T-helper 1 cell treated with Interleukin-12 subunit alpha and Interleukin-12 subunit beta and Interleukin-4 antibody, amounts not matched to agents 30 μg/mL and 1 μg/mL, for 36 hours (primary cell): ENCODE data around the gene TFRC.
"Not testable (repeated sequence)": the region's sequence is repeated elsewhere in the genome, so short reads cannot be mapped to it uniquely, and the experiment has no call there.

Source experiments
- H3K27ac Mint-ChIP-seq: one replicate; pipeline ENCODE4 v1.8.0; 2021; ENCODE audit warnings: mild to moderate bottlenecking, mixed read lengths
- H3K27me3 Mint-ChIP-seq: one replicate; pipeline ENCODE4 v1.8.0; 2021; ENCODE audit warnings: low read depth, mixed read lengths
- H3K36me3 Mint-ChIP-seq: one replicate; pipeline ENCODE4 v1.8.0; 2021; ENCODE audit warnings: low read depth, mixed read lengths
- H3K4me1 Mint-ChIP-seq: one replicate; pipeline ENCODE4 v1.8.0; 2021; ENCODE audit warnings: low read depth, mixed read lengths
- H3K4me3 Mint-ChIP-seq: one replicate; pipeline ENCODE4 v1.8.0; 2021; ENCODE audit warnings: mild to moderate bottlenecking, moderate library complexity, mixed read lengths
- H3K9me3 Mint-ChIP-seq: one replicate; pipeline ENCODE4 v1.8.0; 2021; ENCODE audit warnings: mixed read lengths

The TFRC gene

DNA sequence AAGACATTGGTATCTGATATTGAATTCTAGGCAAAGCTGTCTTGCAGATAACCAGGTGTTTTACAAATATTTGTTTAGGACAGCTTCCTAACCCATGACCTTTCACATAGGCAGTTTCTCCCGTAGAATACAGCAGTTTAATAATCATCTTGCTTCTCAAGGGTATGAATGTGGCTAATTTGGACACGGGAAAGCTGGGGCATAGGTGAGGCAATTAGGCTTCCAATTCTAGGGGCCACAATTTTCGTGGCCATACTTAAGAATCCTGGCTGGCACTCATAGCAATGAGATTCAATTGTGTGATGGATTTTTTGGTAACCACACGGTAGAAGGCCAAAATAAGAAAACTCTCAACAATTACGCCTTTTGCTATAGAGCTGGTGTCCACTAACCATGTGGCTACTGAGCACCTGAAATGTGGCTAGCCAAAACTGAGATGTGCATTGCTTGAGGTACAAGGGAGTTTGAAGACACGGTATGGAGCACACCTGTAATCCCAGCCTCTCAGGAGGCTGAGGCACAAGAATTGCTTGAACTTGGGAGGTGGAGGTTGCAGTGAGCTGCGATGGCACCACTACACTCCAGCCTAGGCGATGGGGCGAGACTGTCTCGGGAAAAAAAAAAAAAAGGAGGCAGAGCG, 34.4 kb downstream of the TFRC start:
- Mint-ChIP-seq H3K9me3 (peaks cover 7% of the 10 kb centered on the region), H3K27me3 (no peaks in the 10 kb centered on the region), H3K4me3 (no peak overlapping the region), H3K4me1 (peaks cover 5% of the 10 kb centered on the region), H3K36me3 (peaks cover 47% of the 10 kb centered on the region), H3K27ac (no peak overlapping the region)

DNA sequence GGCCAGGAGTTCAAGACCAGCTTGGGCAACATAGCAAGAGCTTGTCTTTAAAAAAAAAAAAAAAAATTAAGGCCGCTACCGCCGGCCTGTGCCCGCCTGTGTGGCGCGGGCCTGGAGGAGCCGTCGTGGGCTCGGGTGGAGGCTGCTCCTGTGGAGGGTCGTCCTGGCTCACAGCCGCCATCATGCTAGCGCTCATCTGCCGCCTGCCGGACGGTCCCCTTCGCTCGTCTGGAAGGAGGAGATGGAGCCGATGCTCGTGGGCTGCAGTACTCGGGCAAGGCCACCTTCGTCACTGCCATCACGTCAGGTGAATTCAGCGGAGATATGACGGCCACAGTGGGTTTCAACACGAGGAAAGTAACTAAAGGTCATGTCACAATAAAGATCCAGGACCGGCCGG, 37.4 kb downstream of the TFRC start:
- Mint-ChIP-seq H3K27ac (no peak overlapping the region), H3K27me3 (no peaks in the 10 kb centered on the region), H3K4me1 (no peaks in the 10 kb centered on the region), H3K4me3 (no peak overlapping the region), H3K36me3 (peaks cover 34% of the 10 kb centered on the region), H3K9me3 (peaks cover 23% of the 10 kb centered on the region)

DNA sequence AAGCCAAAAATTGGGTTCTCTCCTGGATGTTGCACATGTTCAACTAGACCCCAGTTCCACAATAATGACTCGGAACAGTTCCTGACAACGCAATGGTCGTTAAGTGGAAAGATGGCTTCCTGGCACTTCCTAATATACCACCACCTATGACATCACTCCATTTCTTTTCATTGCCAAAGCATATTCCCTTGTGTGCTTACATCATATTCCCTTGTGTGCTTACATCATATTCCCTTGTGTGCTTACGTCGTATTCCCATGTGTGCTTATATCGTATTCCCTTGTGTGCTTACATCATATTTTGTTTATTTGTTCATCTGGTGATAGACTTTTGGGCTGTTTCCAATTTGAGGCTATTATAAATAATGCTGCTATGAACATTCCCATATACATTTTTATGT, 39.2 kb downstream of the TFRC start:
- H3K27ac Mint-ChIP-seq: no peak overlapping the region
- peaks cover 25% of the 10 kb centered on the region for H3K36me3 Mint-ChIP-seq
- H3K4me1 Mint-ChIP-seq: peaks cover 2% of the 10 kb centered on the region
- no peak overlapping the region for H3K4me3 Mint-ChIP-seq
- H3K27me3 Mint-ChIP-seq: no peaks in the 10 kb centered on the region
- H3K9me3 Mint-ChIP-seq: peaks cover 23% of the 10 kb centered on the region

DNA sequence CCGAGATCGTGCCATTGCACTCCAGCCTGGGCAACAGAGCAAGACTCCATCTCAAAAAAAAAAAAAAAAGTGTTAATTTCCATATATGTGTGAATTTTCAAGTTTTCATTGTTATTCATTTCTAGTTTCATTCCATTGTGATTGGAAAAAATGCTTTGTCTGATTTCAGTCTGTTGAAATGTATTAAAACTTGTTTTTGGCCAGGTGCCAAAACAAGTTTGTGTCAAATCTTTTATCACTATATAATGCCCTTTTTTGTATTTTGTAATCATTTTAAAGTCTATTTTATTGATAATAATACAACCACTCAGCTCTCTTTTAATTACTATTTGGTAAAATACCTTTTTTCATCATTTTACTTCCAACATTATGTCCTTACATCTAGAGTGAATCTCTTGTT, 42.5 kb downstream of the TFRC start:
- H3K36me3 Mint-ChIP-seq: peaks cover 12% of the 10 kb centered on the region
- peaks cover 36% of the 10 kb centered on the region for H3K9me3 Mint-ChIP-seq
- H3K27ac Mint-ChIP-seq: no peak overlapping the region
- H3K4me1 Mint-ChIP-seq: peaks cover 2% of the 10 kb centered on the region
- H3K27me3 Mint-ChIP-seq: no peaks in the 10 kb centered on the region
- no peak overlapping the region for H3K4me3 Mint-ChIP-seq

DNA sequence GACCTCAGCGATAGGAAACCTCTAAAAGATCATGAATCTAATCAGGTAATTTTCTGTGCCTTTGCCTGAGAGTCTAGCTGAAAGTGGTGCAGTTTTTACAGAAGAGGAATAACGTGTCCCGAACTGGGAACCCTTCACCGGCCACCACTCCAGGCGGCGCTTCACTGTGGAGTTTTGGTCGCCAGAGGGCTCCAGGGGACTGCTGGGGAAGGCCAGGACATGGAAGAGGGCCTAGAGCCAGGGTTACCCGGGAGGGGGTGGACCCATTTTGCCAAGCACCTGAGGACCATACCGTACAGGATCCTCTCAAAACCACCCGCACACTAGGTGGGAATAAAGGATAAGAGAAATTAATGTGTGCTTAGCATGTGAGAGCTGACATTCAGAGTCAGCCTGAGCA, 55.8 kb downstream of the TFRC start:
- H3K27ac Mint-ChIP-seq, H3K36me3 Mint-ChIP-seq, H3K4me1 Mint-ChIP-seq, H3K4me3 Mint-ChIP-seq, H3K9me3 Mint-ChIP-seq: not testable (repeated sequence)
- peaks cover 24% of the 10 kb centered on the region for H3K27me3 Mint-ChIP-seq

DNA sequence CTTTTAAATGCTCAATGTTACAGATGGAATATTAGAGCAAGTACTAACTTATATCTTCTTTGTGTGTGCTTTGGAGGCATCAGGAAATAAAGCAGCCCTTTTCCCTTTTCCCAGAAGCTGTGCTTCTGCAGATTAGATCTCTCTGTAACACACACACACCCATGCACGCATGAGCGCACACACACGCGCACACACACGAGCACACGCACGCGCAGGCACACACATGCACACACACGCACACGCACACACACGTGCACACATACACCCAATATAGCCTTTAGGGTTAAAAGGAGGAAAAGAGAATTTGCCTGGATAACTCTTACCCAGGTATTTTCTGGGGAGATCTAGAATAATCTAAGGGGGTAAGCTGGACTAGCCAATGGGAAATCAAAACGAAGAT, 56.9 kb downstream of the TFRC start:
- H3K27ac Mint-ChIP-seq: no peak overlapping the region

DNA sequence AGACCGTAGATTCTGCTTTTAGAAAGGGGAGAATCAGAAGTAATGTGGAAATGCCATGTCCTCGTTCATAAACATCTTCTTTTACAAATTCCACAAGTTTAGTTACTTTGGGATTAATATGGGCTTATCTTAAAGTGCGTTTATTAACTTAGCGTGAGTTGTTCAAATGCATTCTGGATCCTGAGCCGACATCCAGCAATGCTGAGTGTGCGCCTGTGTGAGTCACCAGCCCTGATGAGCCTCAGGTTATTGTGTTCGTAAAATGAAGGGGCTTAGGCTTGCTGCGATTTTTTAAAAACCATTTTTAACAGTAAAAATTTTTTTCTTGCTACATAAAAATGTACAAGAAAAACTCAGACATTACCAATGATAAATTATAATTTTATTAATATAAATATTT, 57.9 kb downstream of the TFRC start:
- Mint-ChIP-seq H3K27me3 (peaks cover 8% of the 10 kb centered on the region), H3K4me3 (no peak overlapping the region), H3K9me3 (no peaks in the 10 kb centered on the region), H3K27ac (no peak overlapping the region), H3K4me1 (no peaks in the 10 kb centered on the region), H3K36me3 (peaks cover under 1% of the 10 kb centered on the region)

More for the DNA sequence above, 56.9 kb downstream of the TFRC start:
- no peak overlapping the region for H3K4me3 Mint-ChIP-seq
- no peaks in the 10 kb centered on the region for H3K4me1 Mint-ChIP-seq
- H3K36me3 Mint-ChIP-seq: no peaks in the 10 kb centered on the region
- no peaks in the 10 kb centered on the region for H3K9me3 Mint-ChIP-seq
- peaks cover 13% of the 10 kb centered on the region for H3K27me3 Mint-ChIP-seq

DNA sequence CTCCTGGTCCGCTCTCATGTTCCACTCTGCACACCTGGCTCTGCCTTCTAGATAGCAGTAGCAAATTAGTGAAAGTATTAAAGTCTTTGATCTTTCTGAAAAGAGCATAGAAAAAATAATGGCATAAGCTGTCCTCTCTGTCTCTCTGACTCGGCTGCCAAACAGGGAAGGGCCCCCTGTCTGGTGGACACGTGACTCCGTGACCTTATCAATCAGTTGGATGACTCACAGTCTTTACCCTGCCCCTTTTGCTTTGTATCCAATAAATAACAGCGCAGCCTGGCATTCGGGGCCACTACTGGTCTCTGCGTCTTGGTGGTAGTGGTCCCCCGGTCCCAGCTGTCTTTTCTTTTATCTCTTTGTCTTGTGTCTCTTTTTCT, 59.4 kb downstream of the TFRC start:
- not testable (repeated sequence) for H3K9me3 Mint-ChIP-seq, H3K27ac Mint-ChIP-seq, H3K36me3 Mint-ChIP-seq, H3K4me1 Mint-ChIP-seq, H3K27me3 Mint-ChIP-seq, H3K4me3 Mint-ChIP-seq

DNA sequence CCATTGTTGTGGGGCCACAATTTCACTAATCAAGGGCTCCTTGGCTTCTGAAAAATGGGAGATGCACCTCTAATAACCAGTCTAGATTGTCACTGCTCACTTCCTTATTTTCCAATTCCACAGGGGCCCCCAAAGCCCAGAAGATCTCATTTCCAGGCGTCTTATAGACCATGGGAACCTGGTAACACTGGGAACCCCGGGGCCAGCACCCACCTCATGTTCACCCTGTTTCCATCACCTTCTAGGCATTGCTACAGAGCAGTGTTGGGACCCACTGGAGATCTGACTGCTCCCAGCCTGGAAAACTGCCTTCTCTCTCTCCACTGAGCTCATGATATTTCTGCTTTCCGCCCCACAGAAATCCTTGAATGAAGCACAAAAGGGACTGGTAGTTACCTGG, 61.5 kb downstream of the TFRC start:
- Mint-ChIP-seq H3K9me3 (no peaks in the 10 kb centered on the region), H3K27me3 (peaks cover 8% of the 10 kb centered on the region), H3K27ac (no peak overlapping the region), H3K36me3 (peaks cover 2% of the 10 kb centered on the region), H3K4me1 (no peaks in the 10 kb centered on the region), H3K4me3 (no peak overlapping the region)

DNA sequence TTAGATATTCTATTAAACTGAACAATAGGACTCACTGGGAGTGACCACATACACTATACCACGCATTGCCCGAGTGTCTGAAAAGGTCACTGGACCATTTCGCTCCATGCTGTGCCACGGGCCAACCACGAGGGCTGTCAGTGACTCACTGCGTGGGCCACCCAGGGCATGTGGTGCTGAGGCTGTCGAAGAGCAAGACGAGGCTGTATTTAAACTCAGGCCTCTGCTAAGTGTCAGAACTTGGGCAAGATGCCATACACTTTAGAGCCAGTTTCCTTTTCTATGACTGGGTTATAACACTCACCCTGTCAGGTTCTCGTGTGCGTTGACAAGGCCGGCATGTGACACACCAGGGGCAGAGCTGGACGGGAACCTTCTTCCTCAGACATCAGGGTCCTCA, 62.3 kb downstream of the TFRC start:
- not testable (repeated sequence) for H3K27ac Mint-ChIP-seq, H3K4me3 Mint-ChIP-seq, H3K9me3 Mint-ChIP-seq, H3K4me1 Mint-ChIP-seq, H3K27me3 Mint-ChIP-seq, H3K36me3 Mint-ChIP-seq

DNA sequence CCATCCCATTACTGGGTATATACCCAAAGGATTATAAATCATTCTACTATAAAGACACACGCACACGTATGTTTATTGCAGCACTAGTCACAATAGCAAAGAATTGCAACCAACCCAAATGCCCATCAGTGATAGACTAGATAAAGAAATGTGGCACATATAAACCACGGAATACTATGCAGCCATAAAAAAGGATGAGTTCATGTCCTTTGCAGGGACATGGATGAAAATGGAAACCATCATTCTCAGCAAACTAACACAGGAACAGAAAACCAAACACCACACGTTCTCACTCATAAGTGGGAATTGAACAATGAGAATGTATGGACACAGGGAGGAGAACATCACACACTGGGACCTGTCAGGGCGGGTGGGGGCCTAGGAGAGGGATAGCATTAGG, 63.7 kb downstream of the TFRC start:
- not testable (repeated sequence) for H3K9me3 Mint-ChIP-seq, H3K4me1 Mint-ChIP-seq, H3K27me3 Mint-ChIP-seq, H3K27ac Mint-ChIP-seq, H3K36me3 Mint-ChIP-seq, H3K4me3 Mint-ChIP-seq

DNA sequence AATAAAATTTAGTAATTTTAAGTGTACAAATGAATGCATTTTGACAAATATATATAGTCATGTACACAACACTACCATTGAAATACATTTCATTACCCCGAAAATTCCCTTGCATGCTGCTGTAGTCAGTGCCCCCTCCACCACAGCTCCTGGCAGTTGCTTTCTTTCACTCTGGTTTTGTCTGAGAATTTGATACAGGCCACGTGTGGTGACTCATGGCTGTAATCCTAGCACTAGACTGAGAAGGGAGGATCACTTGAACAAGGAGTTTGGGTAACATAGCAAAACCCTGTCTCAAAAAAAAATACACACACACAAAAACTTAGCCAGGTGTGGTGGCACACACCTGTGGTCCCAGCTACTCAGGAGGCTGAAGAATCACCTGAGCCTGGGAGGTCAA, 65.4 kb downstream of the TFRC start:
- peaks cover 2% of the 10 kb centered on the region for H3K36me3 Mint-ChIP-seq
- H3K27ac Mint-ChIP-seq: no peak overlapping the region
- H3K27me3 Mint-ChIP-seq: peaks cover 8% of the 10 kb centered on the region
- no peak overlapping the region for H3K4me3 Mint-ChIP-seq
- peaks cover 2% of the 10 kb centered on the region for H3K4me1 Mint-ChIP-seq
- H3K9me3 Mint-ChIP-seq: no peaks in the 10 kb centered on the region

DNA sequence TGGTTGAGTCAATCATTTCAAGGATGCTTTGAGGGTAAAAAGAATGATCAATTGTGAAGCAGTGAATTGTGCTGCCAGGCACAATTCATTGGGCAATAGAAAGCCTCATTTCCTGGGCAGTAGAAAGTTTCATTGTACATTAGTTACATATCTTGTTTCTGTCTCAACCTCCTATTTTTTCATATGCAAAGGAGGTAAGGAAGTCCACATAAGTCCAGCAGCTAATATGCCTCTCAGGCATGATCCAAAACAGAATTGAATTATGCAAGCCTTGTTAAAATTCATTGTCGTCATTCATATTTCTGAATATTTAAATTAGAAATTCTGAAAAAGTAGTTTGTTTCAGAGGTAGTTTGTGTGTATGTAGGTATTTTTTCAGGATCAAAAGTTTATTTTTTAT, 65.8 kb downstream of the TFRC start:
- peaks cover 12% of the 10 kb centered on the region for H3K27me3 Mint-ChIP-seq

DNA sequence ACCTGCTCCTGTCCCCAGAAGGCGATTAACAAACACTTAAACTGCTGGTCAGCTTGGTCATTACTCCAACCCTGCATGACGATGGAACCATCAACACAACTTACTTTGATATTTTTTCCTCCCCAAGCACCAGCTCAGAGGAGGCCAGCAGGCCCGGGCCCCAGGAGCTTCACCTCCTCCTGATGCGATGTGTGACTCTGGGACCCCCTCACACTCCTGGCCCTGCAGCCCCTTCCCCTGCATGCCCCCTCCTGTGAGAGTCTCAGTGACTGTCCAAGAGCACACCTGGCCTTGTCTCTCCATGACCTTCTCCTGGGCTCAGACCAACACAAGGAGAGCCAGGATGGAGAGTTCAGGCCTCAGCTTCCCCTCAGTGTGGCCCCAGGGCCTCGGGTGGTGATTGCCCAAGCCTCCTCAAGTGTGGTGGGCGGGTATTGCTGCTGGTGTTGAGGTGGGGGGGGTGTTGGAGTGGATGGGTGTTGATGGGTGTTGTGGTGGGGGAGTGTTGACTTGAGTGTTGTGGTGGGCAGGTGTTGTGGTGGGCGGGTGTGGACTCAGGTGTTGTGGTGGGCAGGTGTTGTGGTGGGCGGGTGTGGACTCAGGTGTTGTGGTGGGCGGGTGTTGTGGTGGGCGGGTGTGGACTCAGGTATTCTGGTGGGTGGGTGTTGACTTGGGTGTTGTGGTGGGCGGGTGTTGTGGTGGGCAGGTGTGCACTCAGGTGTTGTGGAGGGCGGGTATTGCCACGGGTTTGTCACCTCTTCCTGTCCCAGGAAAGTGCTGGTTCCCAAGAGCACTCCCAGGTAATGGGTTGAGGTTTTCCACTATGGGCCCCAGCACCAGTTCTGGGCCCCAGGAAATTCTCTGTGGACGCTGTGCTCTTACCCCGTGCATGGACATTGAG, 68.1 kb downstream of the TFRC start:
- Mint-ChIP-seq H3K27ac (no peak overlapping the region), H3K36me3 (peaks cover 3% of the 10 kb centered on the region), H3K9me3 (no peaks in the 10 kb centered on the region), H3K4me1 (peaks cover 4% of the 10 kb centered on the region), H3K4me3 (no peak overlapping the region), H3K27me3 (peaks cover 30% of the 10 kb centered on the region)

More for the DNA sequence above, 65.8 kb downstream of the TFRC start:
- peaks cover 2% of the 10 kb centered on the region for H3K4me1 Mint-ChIP-seq
- H3K4me3 Mint-ChIP-seq: no peak overlapping the region
- H3K36me3 Mint-ChIP-seq: peaks cover 2% of the 10 kb centered on the region
- no peaks in the 10 kb centered on the region for H3K9me3 Mint-ChIP-seq
- H3K27ac Mint-ChIP-seq: no peak overlapping the region

DNA sequence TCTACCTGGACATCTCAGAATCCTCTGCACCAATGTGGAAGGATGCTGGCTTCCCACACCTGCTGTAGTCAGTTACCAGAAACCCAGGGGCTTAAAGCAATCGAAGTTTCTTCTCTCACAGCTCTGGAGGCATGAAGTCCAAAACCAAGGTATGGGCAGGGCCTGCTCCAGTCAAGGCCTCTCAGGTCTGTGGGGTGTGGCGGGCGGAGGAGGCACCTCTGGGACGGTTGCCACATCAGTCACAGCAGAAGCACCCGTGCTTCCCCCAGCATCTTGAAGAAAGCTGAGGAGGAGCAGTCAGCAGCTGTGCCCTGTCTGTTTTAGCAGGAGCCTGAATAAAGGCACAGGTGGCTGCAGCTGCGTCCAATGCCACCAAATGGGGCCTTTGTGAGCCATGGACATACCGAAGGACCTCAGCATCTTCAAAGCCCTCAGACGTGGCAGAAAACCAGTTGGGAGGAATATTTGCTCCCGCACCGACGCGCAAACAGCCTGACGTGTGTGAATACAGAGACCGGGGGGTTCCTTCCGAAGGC, 68.9 kb downstream of the TFRC start:
- peaks cover 3% of the 10 kb centered on the region for H3K36me3 Mint-ChIP-seq
- no peak overlapping the region for H3K27ac Mint-ChIP-seq
- no peaks in the 10 kb centered on the region for H3K9me3 Mint-ChIP-seq
- H3K4me1 Mint-ChIP-seq: peaks cover 4% of the 10 kb centered on the region
- H3K4me3 Mint-ChIP-seq: no peak overlapping the region
- peaks cover 30% of the 10 kb centered on the region for H3K27me3 Mint-ChIP-seq
